Skeletal muscle tissue (tissue), 2 donors: Measurements from ENCODE around the gene COL9A3. TPM values are rescaled to one million over a fixed set of nuclear protein-coding genes. Genes with fewer than 3 reads are reported as not detected.

Source experiments
- small RNA-seq: library from RNA; depleted of rRNA; stranded (forward); fragments of <200 nt; gene quantifications from one replicate; pipeline ENCODE3, GENCODE V24; 2014
- total RNA-seq: library from RNA; depleted of rRNA; stranded (reverse); fragments of >200 nt; gene quantifications from one replicate; pipeline ENCODE4 v1.2.3, GENCODE V29; 2014

Gene COL9A3
- total RNA-seq, 1 donor from 2014 or later = 8.9 TPM

Small RNAs within 50 kb of the gene (small RNA-seq; reads per million reads assigned to genes)
- not detected for gene DPH3P1

Other genes with a start within 250 kb of the COL9A3 start
- not detected for gene SLCO4A1, start 174.5 kb upstream of the COL9A3 start, total RNA-seq
- under 0.01 TPM for gene NTSR1, start 108.2 kb upstream of the COL9A3 start, total RNA-seq
- 5.7 TPM for gene MRGBP, start 20.6 kb upstream of the COL9A3 start, total RNA-seq
- 13.6 TPM for gene OGFR, start 12.2 kb upstream of the COL9A3 start, total RNA-seq
- gene TCFL5, start 44.8 kb downstream of the COL9A3 start, total RNA-seq = 6.3 TPM
- gene DIDO1, start 109.5 kb downstream of the COL9A3 start, total RNA-seq = 35.0 TPM
- gene GID8, start 121.1 kb downstream of the COL9A3 start, total RNA-seq = 28.7 TPM
- gene SLC17A9, start 135.7 kb downstream of the COL9A3 start, total RNA-seq = not detected
- not detected for gene BHLHE23, start 189.9 kb downstream of the COL9A3 start, total RNA-seq